ENCODE data around the gene SEC23A. TPM values are rescaled to one million over a fixed set of nuclear protein-coding genes. Genes with fewer than 3 reads are reported as not detected.

SEC23A gene
- total RNA-seq, 1 experiment from 2014 or later = 62.9 TPM

DNA sequence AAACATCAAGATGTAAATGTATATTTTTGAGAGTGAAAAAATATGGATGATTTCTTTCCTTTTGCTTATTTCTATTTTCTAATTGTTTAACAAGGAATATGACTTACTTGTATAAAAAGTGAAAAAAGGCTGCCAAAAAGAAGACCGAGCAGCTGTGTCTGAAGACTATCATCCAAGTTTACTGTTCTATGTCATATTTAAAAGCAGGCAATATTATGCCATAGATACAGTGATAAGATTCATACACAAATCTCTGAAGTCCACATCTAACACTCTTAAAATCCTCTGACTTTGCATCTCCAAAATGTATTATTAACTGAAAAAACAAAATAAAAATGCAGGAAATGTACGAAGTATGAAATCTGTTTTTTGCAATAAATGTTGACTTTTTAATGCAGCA, 109.1 kb downstream of the SEC23A start (continued):
- TF ChIP-seq, protein P1, sequence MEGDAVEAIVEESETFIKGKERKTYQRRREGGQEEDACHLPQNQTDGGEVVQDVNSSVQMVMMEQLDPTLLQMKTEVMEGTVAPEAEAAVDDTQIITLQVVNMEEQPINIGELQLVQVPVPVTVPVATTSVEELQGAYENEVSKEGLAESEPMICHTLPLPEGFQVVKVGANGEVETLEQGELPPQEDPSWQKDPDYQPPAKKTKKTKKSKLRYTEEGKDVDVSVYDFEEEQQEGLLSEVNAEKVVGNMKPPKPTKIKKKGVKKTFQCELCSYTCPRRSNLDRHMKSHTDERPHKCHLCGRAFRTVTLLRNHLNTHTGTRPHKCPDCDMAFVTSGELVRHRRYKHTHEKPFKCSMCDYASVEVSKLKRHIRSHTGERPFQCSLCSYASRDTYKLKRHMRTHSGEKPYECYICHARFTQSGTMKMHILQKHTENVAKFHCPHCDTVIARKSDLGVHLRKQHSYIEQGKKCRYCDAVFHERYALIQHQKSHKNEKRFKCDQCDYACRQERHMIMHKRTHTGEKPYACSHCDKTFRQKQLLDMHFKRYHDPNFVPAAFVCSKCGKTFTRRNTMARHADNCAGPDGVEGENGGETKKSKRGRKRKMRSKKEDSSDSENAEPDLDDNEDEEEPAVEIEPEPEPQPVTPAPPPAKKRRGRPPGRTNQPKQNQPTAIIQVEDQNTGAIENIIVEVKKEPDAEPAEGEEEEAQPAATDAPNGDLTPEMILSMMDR (IDR thresholded peaks at IDR 0.05) = no peak
- TF ChIP-seq, protein P2, sequence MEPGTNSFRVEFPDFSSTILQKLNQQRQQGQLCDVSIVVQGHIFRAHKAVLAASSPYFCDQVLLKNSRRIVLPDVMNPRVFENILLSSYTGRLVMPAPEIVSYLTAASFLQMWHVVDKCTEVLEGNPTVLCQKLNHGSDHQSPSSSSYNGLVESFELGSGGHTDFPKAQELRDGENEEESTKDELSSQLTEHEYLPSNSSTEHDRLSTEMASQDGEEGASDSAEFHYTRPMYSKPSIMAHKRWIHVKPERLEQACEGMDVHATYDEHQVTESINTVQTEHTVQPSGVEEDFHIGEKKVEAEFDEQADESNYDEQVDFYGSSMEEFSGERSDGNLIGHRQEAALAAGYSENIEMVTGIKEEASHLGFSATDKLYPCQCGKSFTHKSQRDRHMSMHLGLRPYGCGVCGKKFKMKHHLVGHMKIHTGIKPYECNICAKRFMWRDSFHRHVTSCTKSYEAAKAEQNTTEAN (CRISPR knock-in tag; IDR thresholded peaks at IDR 0.05) = no peak
- TF ChIP-seq NFE2L1 (CRISPR knock-in tag; IDR thresholded peaks at IDR 0.05) = no peak
- no peak for TF ChIP-seq FOXJ3 (CRISPR knock-in tag; IDR thresholded peaks at IDR 0.05; ENCODE audit: borderline replicate concordance)
- TF ChIP-seq FOXP1 (CRISPR knock-in tag; IDR thresholded peaks at IDR 0.05; ENCODE audit: borderline replicate concordance) = no peak
- TF ChIP-seq SMAD3 (CRISPR knock-in tag; IDR thresholded peaks at IDR 0.05; ENCODE audit: borderline replicate concordance) = no peak
- TF ChIP-seq ZBTB21 (CRISPR knock-in tag; IDR thresholded peaks at IDR 0.05; ENCODE audit: borderline replicate concordance) = no peak
- no peak for TF ChIP-seq HMGA2 (CRISPR knock-in tag; IDR thresholded peaks at IDR 0.05)
- no peak for TF ChIP-seq SP1 (CRISPR knock-in tag; conservative IDR thresholded peaks at IDR 0.05)
- no peak for TF ChIP-seq SOX15 (CRISPR knock-in tag; IDR thresholded peaks at IDR 0.05)
- TF ChIP-seq MYBL2 (CRISPR knock-in tag; IDR thresholded peaks at IDR 0.05) = no peak

DNA sequence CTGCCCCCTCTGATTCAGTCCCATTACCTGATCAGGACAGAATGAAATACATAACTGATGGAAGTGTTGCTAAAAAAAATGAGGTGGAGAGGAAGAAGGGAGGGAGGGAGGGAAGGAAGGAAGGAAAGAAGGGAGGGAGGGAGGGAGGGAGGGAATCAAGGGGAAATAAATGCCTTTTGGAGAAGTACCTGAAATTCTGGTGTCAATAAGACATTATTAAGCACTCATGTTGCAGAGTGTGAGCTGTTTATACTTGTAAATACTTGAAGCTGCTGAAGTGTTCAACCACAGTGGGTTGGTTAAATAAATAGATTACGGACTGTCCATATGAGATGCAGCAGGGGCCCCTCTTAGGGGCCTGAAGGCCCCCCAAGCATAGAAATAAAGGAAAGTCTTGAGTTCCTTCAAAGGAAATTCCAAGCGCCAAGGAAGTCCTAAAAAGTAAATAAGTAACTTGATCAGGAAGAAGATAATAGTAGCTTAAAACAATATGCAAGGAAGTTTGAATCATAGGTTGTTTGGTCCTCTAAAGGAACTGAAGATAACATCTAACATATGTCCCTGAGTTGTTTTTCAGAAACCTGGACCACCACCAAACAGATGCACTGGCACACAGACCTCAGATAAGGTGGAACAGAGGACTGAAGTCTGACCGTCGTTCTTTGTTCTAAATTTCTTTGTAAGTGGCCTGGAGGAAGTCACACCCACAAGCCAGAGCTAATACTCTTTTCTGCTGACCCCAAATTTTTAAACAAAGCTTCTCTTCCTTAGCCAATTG, 110.8 kb downstream of the SEC23A start:
- ATAC-seq (no peak), DNase-seq (ENCODE audit: low spot score) (no peak)
- peaks cover 8% of the 10 kb centered on the region for H3K9me3 Mint-ChIP-seq
- H3K4me3 Mint-ChIP-seq = no peak overlapping the region
- no peaks in the 10 kb centered on the region for H3K27me3 Mint-ChIP-seq (ENCODE audit: low read depth)
- CTCF ChIA-PET = no interaction called here
- TF ChIP-seq ZNF121 (CRISPR knock-in tag; IDR thresholded peaks at IDR 0.05) (no peak), ZNF219 (CRISPR knock-in tag; IDR thresholded peaks at IDR 0.05; ENCODE audit: borderline replicate concordance) (no peak), SMAD3 (CRISPR knock-in tag; IDR thresholded peaks at IDR 0.05; ENCODE audit: borderline replicate concordance) (no peak)
- TF ChIP-seq, protein P3, sequence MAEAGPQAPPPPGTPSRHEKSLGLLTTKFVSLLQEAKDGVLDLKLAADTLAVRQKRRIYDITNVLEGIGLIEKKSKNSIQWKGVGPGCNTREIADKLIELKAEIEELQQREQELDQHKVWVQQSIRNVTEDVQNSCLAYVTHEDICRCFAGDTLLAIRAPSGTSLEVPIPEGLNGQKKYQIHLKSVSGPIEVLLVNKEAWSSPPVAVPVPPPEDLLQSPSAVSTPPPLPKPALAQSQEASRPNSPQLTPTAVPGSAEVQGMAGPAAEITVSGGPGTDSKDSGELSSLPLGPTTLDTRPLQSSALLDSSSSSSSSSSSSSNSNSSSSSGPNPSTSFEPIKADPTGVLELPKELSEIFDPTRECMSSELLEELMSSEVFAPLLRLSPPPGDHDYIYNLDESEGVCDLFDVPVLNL (CRISPR knock-in tag; IDR thresholded peaks at IDR 0.05; ENCODE audit: borderline replicate concordance, low read depth) = no peak
- H3K36me3 Mint-ChIP-seq = no peaks in the 10 kb centered on the region
- no peak overlapping the region for H3K27ac Mint-ChIP-seq
- no peaks in the 10 kb centered on the region for H3K4me1 Mint-ChIP-seq
- POLR2A ChIA-PET = no interaction called here

DNA sequence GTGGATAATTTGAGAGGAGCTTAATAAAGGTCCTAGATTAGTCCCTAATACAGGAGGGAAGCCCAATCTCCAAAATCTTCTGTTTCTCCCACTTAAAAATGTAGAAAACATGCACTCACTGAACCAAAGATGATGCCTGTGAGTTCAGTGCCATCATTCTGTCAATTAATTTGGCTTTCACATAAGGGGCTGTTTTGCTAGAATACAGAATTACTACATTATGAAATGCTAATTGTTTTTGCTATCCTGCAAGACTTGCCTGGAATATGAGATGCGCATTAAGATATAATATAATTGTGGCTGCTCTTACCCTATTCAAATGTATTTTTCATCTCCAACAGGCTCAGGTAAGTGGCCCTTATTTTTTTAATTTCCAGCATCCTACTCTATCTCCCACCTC, 111.7 kb downstream of the SEC23A start:
- ATAC-seq = no peak
- no peak overlapping the region for H3K4me3 Mint-ChIP-seq
- no peak for DNase-seq (ENCODE audit: low spot score)
- ChIA-PET CTCF (interaction anchor here (1.1 kb wide), 1 partner anchor 24 kb away, joined by 3 read pairs; no protein-coding TSS in a partner anchor), POLR2A (no interaction called here)
- TF ChIP-seq GTF2I (CRISPR knock-in tag; conservative IDR thresholded peaks at IDR 0.05) (no peak), SOX15 (CRISPR knock-in tag; IDR thresholded peaks at IDR 0.05) (no peak), MXD4 (CRISPR knock-in tag; IDR thresholded peaks at IDR 0.05; ENCODE audit: borderline replicate concordance) (no peak)
- no peaks in the 10 kb centered on the region for H3K36me3 Mint-ChIP-seq
- H3K27ac Mint-ChIP-seq = no peak overlapping the region
- H3K27me3 Mint-ChIP-seq (ENCODE audit: low read depth) = no peaks in the 10 kb centered on the region
- no peaks in the 10 kb centered on the region for H3K4me1 Mint-ChIP-seq
- peaks cover 8% of the 10 kb centered on the region for H3K9me3 Mint-ChIP-seq

Measured in WTC11 (cell line).